VCaP (cell line): ENCODE measurements around the gene JAKMIP2.
"Not testable (repeated sequence)": the region's sequence is repeated elsewhere in the genome, so short reads cannot be mapped to it uniquely, and the experiment has no call there.

Experiments
- H3K27ac ChIP-seq: fragments of 450-650 bp; 2 replicates; pipeline ENCODE4 v1.5.1; 2017
- CTCF ChIP-seq: fragments of 450-650 bp; conservative IDR thresholded peaks from 2 replicates; pipeline ENCODE4 v1.5.1; 2017; ENCODE audit warnings: mild to moderate bottlenecking, moderate library complexity

Gene JAKMIP2

GRCh38 chr5:147819261-147819770 is 36.8 kb upstream of the JAKMIP2 start:
- H3K27ac ChIP-seq, result no peak overlapping the region
- no peak for TF ChIP-seq CTCF

GRCh38 chr5:147818290-147818689 is 35.8 kb upstream of the JAKMIP2 start:
- no peak for TF ChIP-seq CTCF

GRCh38 chr5:147813696-147814095 is 31.2 kb upstream of the JAKMIP2 start:
- no peak for TF ChIP-seq CTCF
- no peak overlapping the region for H3K27ac ChIP-seq

More at GRCh38 chr5:147818290-147818689, 35.8 kb upstream of the JAKMIP2 start:
- H3K27ac ChIP-seq, result no peak overlapping the region

GRCh38 chr5:147809830-147810666 is 27.5 kb upstream of the JAKMIP2 start:
- no peak for TF ChIP-seq CTCF
- H3K27ac ChIP-seq, result no peak overlapping the region

GRCh38 chr5:147805030-147805454 is 22.5 kb upstream of the JAKMIP2 start:
- H3K27ac ChIP-seq, result no peak overlapping the region
- no peak for TF ChIP-seq CTCF

- H3K27ac ChIP-seq, result no peak overlapping the region
- TF ChIP-seq CTCF, result no peak
These were observed 21.8 kb upstream of the JAKMIP2 start for GRCh38 chr5:147804334-147804733.

GRCh38 chr5:147803926-147804325 is 21.4 kb upstream of the JAKMIP2 start:
- no peak for TF ChIP-seq CTCF
- no peak overlapping the region for H3K27ac ChIP-seq

GRCh38 chr5:147803161-147803560 is 20.6 kb upstream of the JAKMIP2 start:
- H3K27ac ChIP-seq, result not testable (repeated sequence)
